Neural cell (in vitro differentiated cells): ENCODE results near the gene COL2A1.

ENCODE experiments used
- CTCF ChIP-seq: fragments of 450-650 bp; IDR thresholded peaks from 2 replicates; pipeline ENCODE4 v1.5.1; 2014; ENCODE audit warnings: antibody characterized with exemption, mild to moderate bottlenecking, moderate library complexity; ENCODE audit not compliant: poor library complexity, severe bottlenecking
- RAD21 ChIP-seq: fragments of 450-650 bp; conservative IDR thresholded peaks from 2 replicates; pipeline ENCODE4 v1.6.1; 2014; ENCODE audit warnings: antibody characterized with exemption, mild to moderate bottlenecking, moderate library complexity

GRCh38 chr12:48005001-48005749 is 899 bp upstream of the COL2A1 start:
- TF ChIP-seq RAD21 (no peak), CTCF (no peak)
